Esophagus mucosa (tissue), 1 donor: ENCODE results near the gene FOSL1. TPM values are rescaled to one million over a fixed set of nuclear protein-coding genes. Genes with fewer than 3 reads are reported as not detected.

Experiments
- ATAC-seq: fragments of 200-7000 bp; cut with Tn5 transposase; one replicate; pipeline ENCODE4 v1.9.1; 2020
- total RNA-seq: library from RNA; stranded (reverse); gene quantifications from one replicate; pipeline ENCODE4 v1.2.4, GENCODE V29; 2023
- donor health status: DM: yes; HTN: yes; CAD: no.

FOSL1 gene
- 28.9 TPM for total RNA-seq

DNA sequence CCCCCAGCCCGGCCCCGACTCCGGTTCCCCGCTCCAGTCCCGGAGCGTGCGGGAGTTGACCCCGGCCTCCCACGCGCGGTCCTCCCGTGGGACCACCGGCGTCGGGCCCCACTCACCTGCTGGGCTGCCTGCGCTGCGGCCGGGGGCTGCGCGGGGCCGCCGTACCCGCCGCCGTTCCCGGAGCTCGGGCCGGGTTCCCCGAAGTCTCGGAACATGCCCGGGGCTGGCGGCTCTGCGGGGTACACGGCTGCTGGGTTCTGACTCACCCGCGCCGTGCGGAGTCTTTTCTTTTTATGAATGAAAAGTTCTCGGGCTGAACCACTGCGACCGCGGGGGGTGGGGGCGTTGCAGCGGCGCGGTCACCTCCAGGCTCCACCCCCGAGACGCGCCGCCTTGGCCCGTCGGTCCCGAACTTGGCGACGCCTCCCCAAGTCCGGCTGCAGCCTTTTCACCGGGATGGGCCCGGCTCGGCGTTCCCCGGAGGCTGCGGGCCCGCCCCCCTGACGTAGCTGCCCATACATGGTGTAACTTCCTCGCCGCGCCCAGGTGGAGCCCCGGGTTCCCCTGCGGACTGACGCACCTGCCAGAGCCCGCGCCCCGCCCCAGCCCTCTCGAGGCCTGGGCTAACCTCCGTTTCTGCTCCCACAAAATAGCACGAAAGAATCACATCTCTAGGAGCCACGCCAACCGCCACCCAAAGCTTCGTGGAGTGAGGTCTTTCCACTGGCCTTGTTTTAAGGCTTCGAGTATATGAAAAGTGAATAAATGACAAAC is at the start of gene FOSL1:
FOSL1 (minus strand) TSS at position 264 of the 774 bp plus-strand sequence; CDS start at position 215, 49 bp downstream.
- peak; percentile 88 for ATAC-seq

DNA sequence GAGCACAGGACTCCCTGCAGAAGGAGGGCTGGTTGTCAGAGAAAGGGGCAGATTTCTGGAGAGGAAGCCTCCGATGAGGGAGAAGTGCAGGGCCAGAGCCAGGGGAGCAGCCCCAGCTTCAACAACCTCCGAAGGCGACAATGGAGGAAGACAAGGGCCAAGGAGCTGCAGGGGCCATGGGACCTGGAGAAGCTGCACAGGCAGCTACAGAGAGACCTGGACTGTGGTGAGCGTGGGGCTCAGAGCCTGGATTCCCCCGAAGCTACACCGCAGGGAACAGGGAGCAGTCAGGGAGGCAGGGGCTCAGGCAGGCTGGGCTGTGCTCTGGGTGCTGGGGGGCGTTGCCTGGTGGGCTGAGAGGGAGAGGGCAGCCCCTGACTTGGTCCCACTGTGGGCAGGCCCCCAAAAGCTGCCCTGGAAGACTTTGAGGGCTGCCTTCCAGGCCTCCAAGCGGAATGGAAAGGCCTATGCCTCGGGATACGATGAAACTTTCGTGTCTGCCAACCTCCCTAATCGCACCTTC is 47.5 kb upstream of the FOSL1 start:
- no peak for ATAC-seq

DNA sequence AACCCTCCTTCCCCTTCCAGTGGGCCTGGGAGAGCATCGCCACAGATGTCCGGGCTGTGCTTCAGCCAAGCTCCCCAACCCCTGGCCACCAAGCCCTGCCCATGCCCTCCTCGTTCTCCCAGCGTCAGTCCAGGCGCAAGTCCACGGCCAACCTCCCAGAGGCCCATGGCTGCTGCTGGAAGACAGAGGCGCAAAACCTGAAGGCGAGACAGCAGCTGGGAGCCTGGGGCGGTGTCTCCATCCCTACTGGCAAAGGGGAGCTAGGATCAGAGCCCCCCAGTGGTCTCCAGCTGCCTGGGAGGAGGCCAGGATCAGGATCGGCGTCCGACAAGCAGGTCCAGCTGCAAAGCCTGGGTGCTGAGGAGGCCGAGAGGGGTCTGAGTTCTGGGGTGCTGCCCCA is 46.9 kb upstream of the FOSL1 start:
- no peak for ATAC-seq

DNA sequence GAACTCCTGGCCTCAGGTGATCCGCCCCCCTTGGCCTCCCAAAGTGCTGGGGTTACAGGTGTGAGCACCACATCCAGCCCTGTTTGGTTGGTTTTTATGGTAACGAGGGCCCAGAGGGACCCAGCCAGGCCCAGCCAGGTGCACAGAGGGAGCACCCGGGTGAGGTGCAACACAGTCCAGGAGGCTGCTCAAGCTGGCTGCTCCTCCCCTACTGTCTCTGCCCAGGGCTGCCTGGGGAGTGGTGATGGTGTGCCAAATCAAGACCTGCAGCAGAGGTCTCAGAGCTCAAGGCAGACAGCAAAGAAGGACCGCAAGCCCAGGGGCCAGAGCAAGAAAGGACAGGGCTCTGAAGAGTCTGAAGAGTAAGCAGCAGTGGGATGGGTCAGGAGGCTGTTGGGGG is 46.5 kb upstream of the FOSL1 start:
- ATAC-seq: no peak

DNA sequence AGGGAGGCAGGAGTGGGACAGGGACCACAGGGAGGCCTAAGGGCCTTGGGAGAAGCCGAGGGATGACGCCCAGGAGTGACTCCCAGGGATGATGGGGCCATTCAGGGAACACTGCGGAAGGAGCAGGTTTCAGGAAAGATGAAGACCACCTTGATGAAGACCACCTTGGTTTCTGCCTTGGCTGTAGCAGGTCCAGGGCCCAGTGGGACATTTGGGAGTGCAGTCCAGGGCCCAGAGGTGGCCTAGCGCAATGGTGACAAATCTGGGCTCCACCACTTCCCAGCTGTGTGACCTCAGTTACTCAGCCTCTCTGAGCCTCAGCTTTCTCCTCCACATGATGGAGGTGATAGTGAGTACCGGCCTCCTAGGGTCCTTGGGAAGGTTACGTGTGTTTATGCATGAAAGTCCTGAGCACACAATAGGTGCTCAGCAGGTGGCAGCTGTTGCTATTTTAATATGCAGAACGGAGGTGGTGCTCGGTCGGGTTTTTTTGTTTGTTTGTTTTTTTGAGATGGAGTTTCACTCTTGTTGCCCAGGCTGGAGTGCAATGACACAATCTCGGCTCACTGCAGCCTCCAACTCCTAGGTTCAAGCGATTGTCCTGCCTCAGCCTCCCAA is 45.9 kb upstream of the FOSL1 start:
- ATAC-seq: no peak

DNA sequence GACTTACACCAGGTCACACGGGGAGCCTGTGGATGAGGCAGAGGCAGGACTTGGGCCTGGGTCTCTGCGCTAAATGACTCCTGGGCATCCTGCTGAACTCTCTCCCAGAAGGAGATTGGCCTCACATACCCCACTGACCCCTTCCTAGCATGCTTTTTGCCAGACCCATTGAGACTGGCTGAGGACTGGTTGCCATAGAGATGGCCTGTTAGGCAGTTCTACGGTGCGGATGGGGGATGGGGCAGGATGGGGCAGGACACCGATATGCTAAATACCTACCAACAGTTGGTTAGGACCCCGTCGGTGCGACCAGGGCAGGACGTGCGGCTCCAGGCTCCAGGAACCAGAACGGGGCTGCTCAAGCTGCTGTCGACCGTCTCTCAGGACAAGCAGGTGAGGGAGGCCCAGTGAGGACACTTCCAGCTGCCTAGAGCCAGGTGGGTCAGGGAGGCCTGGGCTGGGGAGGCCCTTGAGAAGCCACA is 45.3 kb upstream of the FOSL1 start, which contains the start of gene TSGA10IP:
TSGA10IP (plus strand) TSS at position 51 of the 482 bp plus-strand sequence; CDS start at position 247, 196 bp downstream.
- no peak for ATAC-seq

DNA sequence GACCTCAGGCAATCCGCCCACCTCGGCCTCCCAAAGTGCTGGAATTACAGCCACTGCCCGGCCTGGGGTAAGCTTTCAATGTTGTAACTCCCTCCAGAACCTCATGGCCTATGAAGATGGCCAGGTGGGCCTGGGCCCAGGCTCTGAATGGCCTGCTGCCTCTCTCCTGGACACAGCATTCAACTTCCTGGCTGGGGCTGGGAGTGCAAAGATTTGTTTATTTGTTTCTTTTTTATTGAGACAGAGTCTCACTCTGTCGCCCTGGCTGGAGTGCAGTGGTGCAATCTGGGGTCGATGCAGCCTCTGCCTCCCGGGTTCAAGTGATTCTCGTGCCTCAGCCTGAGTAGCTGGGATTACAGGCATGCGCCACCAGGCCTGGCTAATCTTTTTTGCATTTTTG is 44.6 kb upstream of the FOSL1 start:
- no peak for ATAC-seq

DNA sequence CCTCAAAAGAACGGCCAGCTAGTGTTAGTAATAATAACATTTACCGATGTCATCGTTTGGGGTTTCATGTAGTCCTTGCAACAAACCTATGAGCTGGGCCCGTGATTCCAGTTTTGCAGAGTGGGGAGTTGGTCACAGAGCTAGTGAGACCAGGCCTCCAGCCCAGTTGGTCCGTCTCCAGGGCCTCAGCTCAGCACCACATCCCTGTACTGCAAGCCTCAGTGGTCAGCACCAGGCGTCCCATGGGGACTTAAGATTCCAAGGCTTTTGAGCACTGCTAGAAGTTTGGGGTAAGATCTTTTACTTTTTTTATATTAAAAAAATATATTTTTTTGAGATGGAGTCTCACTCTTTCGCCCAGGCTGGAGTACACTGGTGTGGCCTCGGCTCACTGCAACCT is 44.0 kb upstream of the FOSL1 start:
- no peak for ATAC-seq

DNA sequence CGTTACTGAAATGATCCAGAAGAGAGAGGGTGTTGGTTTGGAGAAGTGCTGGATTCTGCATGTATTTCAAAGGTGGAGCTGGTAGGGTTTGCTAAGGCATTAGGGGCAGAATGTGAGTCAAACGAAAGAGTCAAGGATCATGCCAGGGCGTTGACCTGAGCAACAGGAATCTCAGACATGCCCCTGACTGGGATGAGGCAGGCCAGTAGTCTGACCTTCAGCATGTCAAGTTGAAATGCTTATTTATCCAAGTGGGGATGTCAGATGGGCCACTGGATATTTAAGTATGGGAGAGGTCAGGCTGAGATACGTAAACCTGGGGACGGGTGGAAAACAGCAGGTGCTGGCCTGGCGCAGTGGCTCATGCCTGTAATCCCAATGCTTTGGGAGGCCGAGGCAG is 42.3 kb upstream of the FOSL1 start:
- ATAC-seq: no peak

DNA sequence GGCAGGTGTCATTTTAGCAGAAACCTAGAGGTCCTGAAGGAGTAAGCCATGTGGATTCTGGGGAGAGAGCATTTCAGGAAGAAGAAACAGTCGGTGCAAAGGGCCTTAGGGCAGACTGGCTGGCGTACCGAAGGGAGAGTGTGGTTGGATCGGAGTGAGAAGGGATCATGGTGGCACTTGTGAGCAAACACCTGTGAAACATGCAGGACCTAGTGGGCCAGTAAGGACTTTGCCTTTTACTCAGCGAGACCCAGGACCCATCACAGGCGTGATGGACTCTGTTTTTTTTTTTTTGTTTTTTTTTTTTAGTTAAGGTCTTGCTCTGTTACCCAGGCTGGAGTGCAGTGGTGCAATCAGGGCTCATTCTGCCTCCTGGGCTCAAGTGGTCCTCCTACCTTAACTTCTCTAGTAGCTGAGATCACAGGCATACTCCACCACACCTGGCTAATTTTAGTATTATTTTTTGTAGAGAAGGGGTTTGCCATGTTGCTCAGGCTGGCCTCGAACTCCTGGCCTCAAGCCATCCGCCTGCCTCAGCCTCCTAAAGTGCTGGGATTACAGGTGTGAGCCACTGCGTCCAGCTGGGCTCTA is 41.6 kb upstream of the FOSL1 start:
- ATAC-seq: no peak

DNA sequence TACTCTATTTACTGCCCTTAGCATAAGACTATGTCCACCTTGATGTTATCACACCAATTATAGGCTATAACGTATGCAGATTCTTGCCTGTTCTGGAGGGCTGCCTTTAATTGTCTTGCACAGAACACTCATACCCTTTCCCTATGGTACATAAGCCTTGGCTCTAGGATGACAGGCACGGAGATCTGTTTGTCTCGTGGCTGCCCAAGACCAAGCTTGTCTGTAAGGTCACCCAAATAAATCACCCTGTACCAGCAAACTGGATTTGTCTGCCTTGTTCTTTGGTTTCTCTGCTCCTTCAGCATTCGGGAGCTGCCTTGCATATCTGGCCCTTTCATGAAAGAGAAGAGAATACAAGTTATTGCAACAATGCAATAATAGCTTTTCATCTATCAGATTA is 37.6 kb upstream of the FOSL1 start:
- ATAC-seq: no peak

DNA sequence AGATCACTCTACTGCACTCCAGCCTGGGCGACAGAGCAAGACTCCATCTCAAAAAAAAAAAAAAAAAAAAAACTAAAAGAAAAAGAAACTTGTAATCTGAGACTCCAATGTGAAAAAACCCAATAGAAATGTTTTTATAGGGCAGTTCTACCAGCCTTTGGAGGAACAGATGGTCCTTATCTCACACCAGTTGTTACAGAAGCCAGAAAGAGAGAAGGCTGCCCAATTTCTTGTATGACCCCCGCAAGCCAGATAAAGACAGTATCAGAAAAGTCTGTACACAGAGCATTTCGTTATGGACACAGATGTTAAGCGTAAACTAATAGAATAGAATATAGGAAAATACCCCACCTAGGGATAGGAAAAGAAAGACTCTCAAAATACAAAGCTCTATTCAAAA is 33.8 kb upstream of the FOSL1 start:
- ATAC-seq: no peak

DNA sequence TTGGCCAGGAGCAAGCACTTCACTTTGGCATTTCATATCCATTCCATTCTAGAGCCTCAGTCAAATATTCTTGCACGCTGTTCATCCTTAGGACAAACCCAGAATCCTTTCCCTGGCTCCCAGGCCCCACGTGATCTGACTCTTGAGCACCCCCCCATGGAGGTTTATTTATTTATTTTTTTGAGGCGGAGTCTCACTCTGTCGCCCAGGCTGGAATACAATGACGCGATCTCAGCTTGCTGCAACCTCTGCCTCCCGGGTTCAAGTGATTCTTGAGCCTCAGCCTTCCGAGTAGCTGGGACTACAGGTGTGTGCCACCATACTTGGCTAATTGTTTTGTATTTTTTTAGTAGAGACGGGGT is 32.4 kb upstream of the FOSL1 start:
- peak; percentile 35 for ATAC-seq

DNA sequence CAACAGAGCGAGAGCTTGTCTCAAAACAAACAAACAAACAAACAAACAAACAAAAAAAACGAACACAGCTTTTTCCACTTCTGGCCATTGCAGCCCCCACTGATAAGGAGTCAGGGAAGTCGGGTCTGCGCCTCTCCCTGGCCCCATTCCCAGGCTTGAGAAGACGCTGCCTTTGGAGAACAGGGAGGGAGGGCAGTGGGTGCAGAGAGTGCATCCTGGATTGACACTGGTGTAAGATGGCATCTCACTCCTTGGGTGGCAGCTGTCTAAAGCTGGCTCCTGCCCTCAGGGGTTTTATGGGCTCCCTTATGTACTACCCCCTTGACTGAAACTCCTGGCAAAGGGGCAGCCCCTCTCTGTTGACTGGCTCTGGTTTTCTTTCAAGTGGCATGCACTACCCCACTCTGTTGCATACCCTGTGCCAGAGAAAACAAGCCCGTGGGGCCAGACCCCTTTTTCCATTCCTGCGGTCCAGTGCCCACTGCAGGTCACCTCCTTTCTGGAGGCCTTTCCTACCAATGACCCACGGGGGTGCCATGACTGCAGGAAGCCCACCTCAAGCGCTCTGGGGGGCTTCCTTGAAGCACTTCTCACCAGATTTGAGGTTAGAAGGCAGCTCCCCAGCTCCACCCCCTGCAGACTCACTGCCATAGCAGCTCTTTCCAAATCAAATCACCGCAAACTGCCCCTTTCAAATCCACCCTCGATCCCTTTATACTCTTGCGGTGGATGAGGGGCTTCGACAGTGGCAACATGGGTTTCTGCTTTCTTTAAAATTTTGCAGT is 31.8 kb upstream of the FOSL1 start:
- ATAC-seq: no peak

DNA sequence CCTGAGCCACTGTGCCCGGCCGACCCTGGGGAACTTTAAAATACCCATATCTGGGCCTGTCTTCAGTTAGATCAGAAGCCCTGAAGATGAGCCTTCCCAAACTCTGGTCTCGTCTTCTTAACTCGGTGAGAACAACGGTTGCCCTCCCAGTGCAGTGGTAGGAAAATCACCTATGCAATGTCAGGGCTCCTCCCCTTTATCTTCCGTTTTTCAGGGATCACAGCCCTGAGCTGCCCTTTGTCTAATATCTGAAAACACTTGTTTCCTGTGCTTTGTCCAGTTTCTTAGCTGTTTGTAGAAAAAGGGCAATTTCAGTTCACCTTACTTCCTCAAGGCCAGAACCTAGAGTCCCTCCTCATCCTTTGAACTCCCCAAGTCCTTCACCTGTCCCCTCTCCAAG is 28.5 kb upstream of the FOSL1 start:
- no peak for ATAC-seq

DNA sequence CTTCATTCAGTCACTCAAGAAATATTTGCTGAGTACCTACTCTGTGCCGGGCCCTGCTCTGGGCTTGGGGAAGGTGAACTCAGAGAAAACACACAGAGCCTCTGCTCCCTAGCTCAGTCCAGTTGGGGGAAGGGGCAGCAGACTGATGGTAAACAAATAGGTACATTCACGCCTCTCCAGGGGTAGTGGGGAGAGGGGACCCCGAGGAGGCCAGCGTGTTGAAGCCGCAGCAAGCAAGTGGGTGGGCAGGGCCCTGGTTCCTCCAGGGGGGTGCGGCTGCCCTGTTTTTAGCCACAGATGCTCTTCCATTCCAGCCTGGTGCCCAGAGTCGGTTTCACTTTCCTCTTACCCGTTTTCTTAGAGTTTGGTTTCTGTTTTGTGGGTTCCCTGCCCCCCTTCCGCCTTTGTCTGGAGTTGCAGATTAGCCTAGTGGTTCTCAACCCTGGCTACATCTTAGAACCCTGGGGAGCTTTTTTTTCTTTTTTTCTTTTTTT is 27.8 kb upstream of the FOSL1 start:
- ATAC-seq: peak; percentile 24

DNA sequence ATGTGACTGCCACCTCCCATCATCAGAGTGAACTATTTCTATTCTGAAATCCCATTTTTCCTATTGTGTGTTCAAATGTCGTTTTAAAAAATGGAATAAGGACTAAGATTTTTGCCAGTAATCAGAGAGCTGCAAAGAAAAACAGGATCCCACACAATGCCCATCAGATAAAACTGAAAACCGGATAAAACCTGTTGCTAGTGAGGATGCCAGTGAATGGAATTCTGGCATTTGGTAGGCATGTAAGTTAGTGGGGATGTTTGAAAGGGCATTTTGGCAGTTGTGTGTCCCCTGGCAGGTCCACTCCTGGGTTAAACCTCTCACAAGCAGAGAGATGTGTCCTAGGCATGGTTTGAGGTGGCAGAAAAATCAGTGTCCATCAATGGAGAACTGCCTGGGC is 25.2 kb upstream of the FOSL1 start:
- ATAC-seq: no peak

DNA sequence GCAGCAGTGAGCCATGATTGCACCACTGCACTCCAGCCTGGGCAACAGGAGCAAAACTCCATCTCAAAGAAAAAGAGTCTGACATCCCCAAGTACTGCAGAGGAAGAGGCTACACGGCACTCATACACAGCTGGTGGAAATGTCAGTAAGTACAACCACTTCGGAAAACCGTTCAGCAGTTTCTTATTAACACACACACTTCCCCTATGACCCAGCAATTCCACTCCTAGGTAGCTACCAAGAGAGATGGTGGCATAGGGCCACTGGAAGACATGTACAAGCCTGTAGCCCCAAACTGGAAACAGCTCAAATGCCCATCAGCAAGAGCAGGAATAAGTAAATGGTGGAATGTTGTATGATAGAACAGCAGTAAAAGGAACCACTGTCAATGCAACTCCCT is 22.4 kb upstream of the FOSL1 start:
- no peak for ATAC-seq

DNA sequence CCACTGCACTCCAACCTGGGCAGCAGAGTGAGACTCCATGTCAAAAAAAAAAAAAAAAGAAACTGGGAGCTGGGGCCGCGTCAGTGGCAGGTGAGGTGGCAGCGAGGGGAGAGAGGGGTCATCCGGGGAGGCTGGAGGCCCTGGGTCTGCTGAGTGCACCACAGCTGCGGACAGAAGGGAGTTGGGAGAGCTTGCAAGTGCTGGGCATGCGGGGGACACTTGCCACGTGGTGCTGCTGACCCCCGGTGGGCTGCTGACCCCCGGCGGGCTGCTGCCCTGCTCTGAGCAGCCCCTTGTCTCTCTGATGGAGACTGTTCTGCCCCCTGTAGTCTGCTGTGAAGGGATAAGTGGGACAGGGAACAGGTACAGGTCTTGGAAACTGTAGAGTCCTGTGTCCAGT is 21.7 kb upstream of the FOSL1 start:
- ATAC-seq: no peak

DNA sequence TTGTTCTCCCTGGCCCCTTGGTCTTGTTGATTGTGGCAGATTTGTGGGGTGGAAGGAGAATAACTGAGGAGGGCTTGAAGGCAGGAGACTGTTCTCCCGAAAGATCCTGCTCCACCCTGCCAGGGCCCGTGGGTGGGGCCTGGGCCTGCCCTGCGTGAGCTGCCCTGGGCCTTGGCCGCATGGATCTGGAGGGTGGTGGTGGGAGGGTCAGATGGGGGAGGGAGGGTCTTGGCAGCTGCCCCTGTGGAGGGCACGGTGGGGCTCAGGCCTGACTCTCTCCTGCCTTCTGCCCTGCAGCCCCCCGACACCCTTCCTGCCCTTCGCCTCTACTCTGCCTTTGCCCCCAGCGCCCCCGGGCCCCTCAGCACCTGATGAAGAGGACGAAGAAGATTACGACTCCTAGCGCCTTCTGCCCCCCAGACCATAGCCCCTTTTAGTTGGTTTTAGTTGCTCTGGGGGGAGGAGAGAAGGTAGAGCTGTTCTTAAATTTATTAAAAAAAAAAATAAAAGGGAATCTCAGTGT is 20.9 kb upstream of the FOSL1 start:
- no peak for ATAC-seq

DNA sequence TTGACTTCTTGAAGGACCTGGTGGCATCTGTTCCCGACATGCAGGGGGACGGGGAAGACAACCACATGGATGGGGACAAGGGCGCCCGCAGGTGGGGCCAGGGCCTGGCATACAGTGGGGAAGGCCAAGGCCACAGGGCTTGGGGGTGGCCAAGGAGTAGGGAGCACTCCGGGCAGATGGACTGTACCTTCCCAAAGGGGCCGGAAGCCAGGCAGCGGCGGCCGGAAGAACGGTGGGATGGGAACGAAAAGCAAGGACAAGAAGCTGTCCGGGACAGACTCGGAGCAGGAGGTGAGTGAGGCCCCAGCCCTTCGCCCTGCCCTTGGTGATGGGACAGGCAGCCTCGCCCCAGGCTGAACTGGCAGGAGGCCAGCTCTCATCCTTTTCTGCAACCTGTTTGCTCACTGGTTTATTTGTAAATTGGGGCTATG is 20.2 kb upstream of the FOSL1 start:
- ATAC-seq: no peak
